Psoas muscle (tissue), 8 donors: ENCODE measurements around the gene CNGB1. TPM values are rescaled to one million over a fixed set of nuclear protein-coding genes. Genes with fewer than 3 reads are reported as not detected.

Source experiments
- ATAC-seq, 4 donors: fragments of 200-7000 bp; cut with Tn5 transposase; one replicate each; pipeline ENCODE4 v1.9.1; 2020; ENCODE audit warnings: moderate library complexity in 3 of 4, mild to moderate bottlenecking in 2 of 4
- DNase-seq, 2 donors: peaks; one replicate each; pipeline ENCODE4 v3.0.0-alpha.2; 2020
- H3K27ac ChIP-seq: fragments of 200-600 bp; one replicate; pipeline ENCODE4 v1.8.0; 2022
- H3K27me3 ChIP-seq, 3 donors: fragments of 200-600 bp in 1 of 3; one replicate each; pipeline versions ENCODE4 v1.6.1 to v1.8.0; 2013 to 2022; ENCODE audit warnings: low read length in 2 of 3, mild to moderate bottlenecking in 2 of 3, moderate library complexity in 1 of 3; ENCODE audit not compliant: insufficient read depth in 3 of 3
- H3K36me3 ChIP-seq, 2 donors: fragments of 200-600 bp in 1 of 2; one replicate each; pipeline versions ENCODE4 v1.6.1 to v1.8.0; 2013 to 2022; ENCODE audit warnings: low read depth in 1 of 2, mild to moderate bottlenecking in 1 of 2, moderate library complexity in 1 of 2; ENCODE audit not compliant: insufficient read depth in 1 of 2
- H3K4me1 ChIP-seq: fragments of 200-600 bp; one replicate; pipeline ENCODE4 v1.8.0; 2022
- H3K4me3 ChIP-seq: fragments of 200-600 bp; one replicate; pipeline ENCODE4 v1.8.0; 2022; ENCODE audit warnings: mild to moderate bottlenecking
- H3K9me3 ChIP-seq: fragments of 200-600 bp; one replicate; pipeline ENCODE4 v1.8.0; 2022
- CTCF ChIP-seq: fragments of 200-600 bp; IDR thresholded peaks from one replicate; pipeline ENCODE4 v1.8.0; 2022; ENCODE audit warnings: antibody characterized with exemption
- WGBS, 3 donors: extraction: QIAGEN DNeasy Blood & Tissue Kit; methylation state at CpG; one replicate each; pipeline versions ENCODE4 v1.1.6 to v1.1.7; 2013; 5-methylcytosine and 5-hydroxymethylcytosine counted together
- intact Hi-C, 2 donors: fragments of 100-400 bp; cut with DNase I; formaldehyde crosslinking; loops; one replicate each; pipeline versions ENCODE4 v1.11.0 to v1.14.2; 2022
- polyA plus RNA-seq, 3 donors: library from polyadenylated mRNA; stranded (reverse); fragments of 200-250 nt; gene quantifications; one replicate each; pipeline ENCODE4 v1.2.3, GENCODE V29; 2013
- total RNA-seq, 4 donors: library from RNA; stranded (reverse); fragmentation: NEBNext Ultra II Directional in 2 of 4; extraction: Animal tissue kit (Norgen Biotek cat#: 25700) in 2 of 4; gene quantifications; one replicate each; pipeline versions ENCODE4 v1.2.1 to v1.2.4, GENCODE V29; 2021 to 2023
- donor health status: healthy with polysubstance abuse.
- donor health status: DM: no; HTN: no; CAD: no; lungs with moderate emphysema.
- donor health status: Bipolar disorder and iron deficiency.
- donor health status: healthy.
- donor health status: DM: yes; HTN: yes; CAD: no.
- donor health status: DM: no; HTN: no; CAD: no.
- donor health status: DM: no; HTN: no; CAD: no.
- donor health status: DM: yes; HTN: yes; CAD: no.

The CNGB1 gene
- total and polyA plus RNA-seq, 7 donors = not detected

- Histone ChIP-seq H3K4me1 (no peaks in the 10 kb centered on the region), H3K27me3 (no peaks in the 10 kb centered on the region), H3K27ac (no peak overlapping the region), H3K4me3 (no peak overlapping the region), H3K36me3 (no peaks in the 10 kb centered on the region), H3K9me3 (no peaks in the 10 kb centered on the region)
- no peak for ATAC-seq
- no peak for TF ChIP-seq CTCF
- DNase-seq = no peak
- 67 to 89% (median 84%) methylated on average over 2 of the region's 2 CpGs for WGBS, 3 donors
- intact Hi-C loops = no loop called here
These were observed 44.9 kb downstream of the CNGB1 start for GRCh38 chr16:57926041-57926440.

GRCh38 chr16:57925310-57925709 is 45.6 kb downstream of the CNGB1 start:
- DNase-seq (no peak), ATAC-seq (no peak)
- H3K4me3 ChIP-seq = no peak overlapping the region
- WGBS, 3 donors = 58 to 70% (median 58%) methylated on average over 3 of the region's 3 CpGs
- no peaks in the 10 kb centered on the region for H3K36me3 ChIP-seq
- no peaks in the 10 kb centered on the region for H3K4me1 ChIP-seq
- intact Hi-C loops = no loop called here
- H3K27ac ChIP-seq = no peak overlapping the region
- no peaks in the 10 kb centered on the region for H3K27me3 ChIP-seq
- H3K9me3 ChIP-seq = no peaks in the 10 kb centered on the region
- no peak for TF ChIP-seq CTCF

GRCh38 chr16:57924514-57924913 is 46.4 kb downstream of the CNGB1 start:
- whole genome bisulfite sequencing, 3 donors = 61 to 65% (median 64%) methylated on average over 6 of the region's 6 CpGs
- Histone ChIP-seq H3K27ac (no peak overlapping the region), H3K9me3 (no peaks in the 10 kb centered on the region), H3K36me3 (no peaks in the 10 kb centered on the region), H3K27me3 (no peaks in the 10 kb centered on the region), H3K4me1 (no peaks in the 10 kb centered on the region), H3K4me3 (no peak overlapping the region)
- DNase-seq = no peak
- intact Hi-C loops = no loop called here
- no peak for TF ChIP-seq CTCF
- no peak for ATAC-seq

- Histone ChIP-seq H3K9me3 (no peaks in the 10 kb centered on the region), H3K36me3 (no peaks in the 10 kb centered on the region), H3K27ac (no peak overlapping the region), H3K4me3 (no peak overlapping the region), H3K4me1 (no peaks in the 10 kb centered on the region), H3K27me3 (no peaks in the 10 kb centered on the region)
- intact Hi-C loops = no loop called here
- 95 to 96% (median 96%) methylated on average over 2 of the region's 2 CpGs for WGBS, 3 donors
- ATAC-seq (no peak), DNase-seq (no peak)
- no peak for TF ChIP-seq CTCF
These were observed 47.1 kb downstream of the CNGB1 start for GRCh38 chr16:57923841-57924240.

GRCh38 chr16:57923418-57923817 is 47.5 kb downstream of the CNGB1 start:
- intact Hi-C loops = no loop called here
- ATAC-seq = no peak
- Histone ChIP-seq H3K27ac (no peak overlapping the region), H3K9me3 (no peaks in the 10 kb centered on the region), H3K36me3 (no peaks in the 10 kb centered on the region), H3K4me1 (no peaks in the 10 kb centered on the region), H3K4me3 (no peak overlapping the region), H3K27me3 (no peaks in the 10 kb centered on the region)
- DNase-seq = no peak
- 74 to 80% (median 74%) methylated on average over 2 of the region's 2 CpGs for WGBS, 3 donors
- no peak for TF ChIP-seq CTCF
